Uterus (tissue), 2 donors: ENCODE results near the gene POLR3C.

Experiments
- CTCF ChIP-seq, 4 experiments: fragments of 200-600 bp in 2 of 4; fragments of 450-650 bp in 2 of 4; sonication (generic) in 2 of 4; IDR thresholded peaks; one replicate each; pipeline ENCODE4 v1.5.1; 2016 to 2019; ENCODE audit warnings: antibody characterized with exemption in 4 of 4, mild to moderate bottlenecking in 2 of 4, moderate library complexity in 1 of 4
- POLR2A ChIP-seq, 2 donors: fragments of 450-650 bp; IDR thresholded peaks; one replicate each; pipeline ENCODE4 v1.6.1; 2016; ENCODE audit warnings: antibody characterized with exemption in 2 of 2, mild to moderate bottlenecking in 1 of 2, moderate library complexity in 1 of 2

- TF ChIP-seq POLR2A (IDR thresholded peaks at IDR 0.05) (no peak), CTCF (IDR thresholded peaks at IDR 0.05) (no peak)
Measured at GRCh38 chr1:145786271-145786670, 37.7 kb upstream of the POLR3C start.
